Measurements from ENCODE around the gene SGSM2.

SGSM2 gene

DNA sequence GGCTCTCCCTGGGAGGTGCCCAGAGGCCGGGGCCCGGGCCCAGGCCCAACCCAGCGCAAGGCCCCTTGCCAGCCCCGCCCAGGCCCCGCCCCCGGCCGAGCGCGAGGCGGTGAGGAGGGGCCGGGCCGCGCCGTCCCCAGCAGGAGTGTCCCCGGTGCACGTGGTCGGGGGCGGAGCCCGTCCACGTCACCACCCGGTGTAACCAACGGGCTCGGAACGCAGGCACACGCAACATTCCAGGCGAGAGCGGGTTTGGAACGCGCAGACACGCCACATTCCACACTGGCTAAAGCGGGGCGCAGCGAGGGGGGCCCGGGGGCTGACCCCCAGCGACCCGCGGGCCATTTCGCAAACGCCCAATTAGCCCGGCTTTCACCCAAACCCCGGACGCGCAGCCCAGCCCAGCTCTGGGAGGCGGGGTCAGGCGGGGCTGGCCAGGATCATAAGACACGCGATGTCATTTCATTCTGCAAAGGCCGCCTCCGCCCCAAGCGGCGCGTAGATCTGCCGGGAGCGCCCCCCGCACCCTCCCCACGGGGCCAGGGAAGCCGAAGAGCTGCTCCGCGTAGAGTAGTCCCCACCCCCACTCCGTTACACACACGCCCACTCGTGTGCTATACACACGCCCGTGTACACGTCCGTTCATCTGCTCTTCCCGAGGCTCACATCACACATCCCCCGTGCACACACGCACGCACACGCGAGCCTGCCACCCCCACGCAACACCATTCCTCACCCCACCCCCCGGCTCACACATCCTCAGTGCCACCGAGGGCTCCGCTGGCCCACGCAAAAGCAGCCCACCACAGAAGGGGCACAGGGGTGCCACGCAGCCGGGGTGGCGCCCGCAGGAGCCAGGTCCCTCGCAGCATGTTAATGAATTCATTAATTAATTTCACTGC is 62.5 kb downstream of the SGSM2 start:
- TF ChIP-seq, protein P1, sequence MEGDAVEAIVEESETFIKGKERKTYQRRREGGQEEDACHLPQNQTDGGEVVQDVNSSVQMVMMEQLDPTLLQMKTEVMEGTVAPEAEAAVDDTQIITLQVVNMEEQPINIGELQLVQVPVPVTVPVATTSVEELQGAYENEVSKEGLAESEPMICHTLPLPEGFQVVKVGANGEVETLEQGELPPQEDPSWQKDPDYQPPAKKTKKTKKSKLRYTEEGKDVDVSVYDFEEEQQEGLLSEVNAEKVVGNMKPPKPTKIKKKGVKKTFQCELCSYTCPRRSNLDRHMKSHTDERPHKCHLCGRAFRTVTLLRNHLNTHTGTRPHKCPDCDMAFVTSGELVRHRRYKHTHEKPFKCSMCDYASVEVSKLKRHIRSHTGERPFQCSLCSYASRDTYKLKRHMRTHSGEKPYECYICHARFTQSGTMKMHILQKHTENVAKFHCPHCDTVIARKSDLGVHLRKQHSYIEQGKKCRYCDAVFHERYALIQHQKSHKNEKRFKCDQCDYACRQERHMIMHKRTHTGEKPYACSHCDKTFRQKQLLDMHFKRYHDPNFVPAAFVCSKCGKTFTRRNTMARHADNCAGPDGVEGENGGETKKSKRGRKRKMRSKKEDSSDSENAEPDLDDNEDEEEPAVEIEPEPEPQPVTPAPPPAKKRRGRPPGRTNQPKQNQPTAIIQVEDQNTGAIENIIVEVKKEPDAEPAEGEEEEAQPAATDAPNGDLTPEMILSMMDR (conservative IDR thresholded peaks at IDR 0.05; ENCODE audit: low read length) = no peak
- peak; percentile 97 for DNase-seq (ENCODE audit: low read depth)
- peak overlapping the region; percentile 98 for H3K4me3 ChIP-seq (ENCODE audit: low read length)

DNA sequence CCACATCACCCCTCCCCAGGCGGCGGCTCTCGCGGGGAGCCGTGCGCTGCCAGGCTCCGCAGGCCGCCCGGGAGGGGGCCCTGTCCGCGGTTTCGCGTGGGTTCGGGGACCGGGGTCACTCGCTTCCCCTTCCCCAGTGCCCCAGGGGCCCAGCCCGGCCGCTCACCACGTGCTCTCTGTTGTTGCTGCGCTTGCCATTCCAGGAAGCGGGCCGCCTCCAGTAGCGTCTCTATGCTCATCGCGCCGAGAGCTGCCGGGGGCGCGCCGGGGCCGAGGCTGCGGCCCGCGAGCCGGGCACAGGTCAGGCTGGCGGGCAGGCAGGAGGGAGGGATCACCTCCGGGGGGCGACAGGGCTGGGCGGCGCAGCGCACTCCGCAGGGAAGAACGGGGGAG is 63.2 kb downstream of the SGSM2 start:
- peak overlapping the region; percentile 98 for H3K4me3 ChIP-seq (ENCODE audit: low read length)
- DNase-seq (ENCODE audit: low read depth) = peak; percentile 45
- TF ChIP-seq, protein P1 (conservative IDR thresholded peaks at IDR 0.05; ENCODE audit: low read length) = no peak

- TF ChIP-seq, protein P1 (conservative IDR thresholded peaks at IDR 0.05; ENCODE audit: low read length) = no peak
- DNase-seq (ENCODE audit: low read depth) = peak; percentile 95
- H3K4me3 ChIP-seq (ENCODE audit: low read length) = peak within 1 kb of the TSS; percentile 98
Observed at GRCh38 chr17:2400877-2401425, 63.6 kb downstream of the SGSM2 start, which contains the start of gene MNT. Gene MNT (minus strand): TSS chr17:2401060. CDS start chr17:2400712, 348 bp downstream.

DNA sequence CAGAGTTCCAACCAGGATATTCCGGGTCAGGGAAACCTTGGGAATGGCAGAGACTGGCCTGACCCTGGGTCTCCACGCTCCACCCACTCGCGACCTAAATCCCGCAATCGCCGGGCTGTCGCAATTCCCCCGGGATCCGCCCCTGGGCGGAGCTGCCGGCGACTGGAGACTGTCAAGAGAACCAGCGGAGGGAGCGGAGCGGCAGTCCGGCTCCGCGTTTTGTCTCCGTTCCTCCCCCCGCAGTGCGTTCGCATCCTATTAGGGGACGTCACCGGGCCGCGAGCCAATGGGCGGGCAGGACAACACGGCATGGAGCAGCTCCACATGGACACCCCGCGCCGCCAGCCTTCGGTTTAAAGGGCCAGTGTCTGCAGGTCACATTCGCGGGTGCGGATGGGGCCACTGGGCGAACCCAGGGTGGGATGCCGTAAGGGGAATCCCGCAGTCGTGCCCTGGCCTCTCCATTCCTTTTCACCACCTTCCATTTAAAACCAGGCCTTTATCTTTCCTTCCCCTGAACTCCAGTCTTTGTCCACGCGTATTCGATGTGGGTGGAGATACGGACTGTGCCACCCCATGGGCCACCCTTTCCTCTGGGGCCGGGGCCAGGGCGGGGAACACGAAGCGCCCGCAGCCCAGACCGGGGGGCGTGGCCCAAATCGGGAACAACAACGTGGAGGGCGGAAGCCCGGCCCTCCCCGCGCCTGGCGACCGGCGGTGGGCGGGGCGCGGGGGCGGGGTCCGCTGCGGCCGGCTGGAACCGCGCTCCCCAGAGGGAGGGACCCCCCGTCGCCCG is 64.3 kb downstream of the SGSM2 start:
- peak overlapping the region; percentile 78 for H3K4me3 ChIP-seq (ENCODE audit: low read length)
- TF ChIP-seq, protein P1 (conservative IDR thresholded peaks at IDR 0.05; ENCODE audit: low read length) = no peak
- DNase-seq (ENCODE audit: low read depth) = peak; percentile 100

- DNase-seq (ENCODE audit: low read depth) = no peak
- TF ChIP-seq, protein P1 (conservative IDR thresholded peaks at IDR 0.05; ENCODE audit: low read length) = no peak
- H3K4me3 ChIP-seq (ENCODE audit: low read length) = peak overlapping the region; percentile 59
Observed at GRCh38 chr17:2402544-2402943, 65.2 kb downstream of the SGSM2 start.

DNA sequence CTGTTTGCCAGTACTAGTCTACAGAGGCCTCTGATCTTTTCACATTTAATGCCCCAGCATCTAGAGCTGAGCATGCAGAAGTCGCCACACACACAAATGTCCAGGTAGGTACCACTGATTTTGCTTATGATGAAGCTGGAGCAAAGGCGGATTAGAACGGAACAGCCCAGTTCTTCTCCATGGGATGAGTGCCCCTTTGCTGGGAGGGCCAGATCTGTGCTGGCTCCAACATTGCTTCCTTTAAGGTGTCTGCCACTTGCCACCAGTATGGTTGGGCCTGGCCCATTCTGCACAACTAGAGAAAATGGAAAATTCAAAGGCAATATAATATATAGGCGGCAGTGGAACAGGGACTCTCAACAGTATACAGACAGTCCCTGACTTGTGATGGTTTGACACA is 65.7 kb downstream of the SGSM2 start:
- H3K4me3 ChIP-seq (ENCODE audit: low read length) = no peak overlapping the region
- no peak for DNase-seq (ENCODE audit: low read depth)
- TF ChIP-seq, protein P1 (conservative IDR thresholded peaks at IDR 0.05; ENCODE audit: low read length) = no peak

All from AG10803 (cell line).